GM06990 (cell line): ENCODE data around the gene ZNF175.

ENCODE experiments used
- DNase-seq: peaks from one replicate; pipeline ENCODE4 v3.0.0-alpha.2; 2011; ENCODE audit not compliant: insufficient read length; ENCODE audit errors: extremely low read depth
- H3K27me3 ChIP-seq: replicated peaks from 2 replicates; pipeline ENCODE4 v1.6.0; 2011; ENCODE audit warnings: low read length; ENCODE audit not compliant: control insufficient read depth, insufficient read depth
- H3K36me3 ChIP-seq: 2 replicates; pipeline ENCODE4 v1.5.1; 2011; ENCODE audit warnings: low read length; ENCODE audit not compliant: control insufficient read depth, insufficient read depth
- H3K4me3 ChIP-seq: replicated peaks from 2 replicates; pipeline ENCODE4 v1.5.1; 2011; ENCODE audit warnings: low read depth, mild to moderate bottlenecking, control low read depth, low read length
- CTCF ChIP-seq: IDR thresholded peaks from 2 replicates; pipeline ENCODE4 v1.5.1; 2011; ENCODE audit warnings: low read length, control low read depth, mild to moderate bottlenecking, inconsistent platforms; ENCODE audit not compliant: insufficient read depth, poor library complexity, severe bottlenecking

The ZNF175 gene

GRCh38 chr19:51600940-51601580 lies 30.0 kb downstream of the ZNF175 start:
- DNase-seq: peak; percentile 48
- H3K27me3 ChIP-seq: no peaks in the 10 kb centered on the region
- no peaks in the 10 kb centered on the region for H3K36me3 ChIP-seq
- peak; percentile 11 for TF ChIP-seq CTCF
- H3K4me3 ChIP-seq: peak overlapping the region; percentile 37

- no peaks in the 10 kb centered on the region for H3K36me3 ChIP-seq
- H3K4me3 ChIP-seq: peak overlapping the region; percentile 36
- no peak for TF ChIP-seq CTCF
- no peaks in the 10 kb centered on the region for H3K27me3 ChIP-seq
- peak; percentile 35 for DNase-seq
These were observed 31.2 kb downstream of the ZNF175 start for GRCh38 chr19:51602189-51602854.

GRCh38 chr19:51607077-51607476 lies 36.0 kb downstream of the ZNF175 start:
- no peak for TF ChIP-seq CTCF
- peak; percentile 81 for DNase-seq
- Histone ChIP-seq H3K36me3 (no peaks in the 10 kb centered on the region), H3K27me3 (no peaks in the 10 kb centered on the region), H3K4me3 (no peak overlapping the region)

GRCh38 chr19:51607920-51608562 lies 37.0 kb downstream of the ZNF175 start:
- DNase-seq: peak; percentile 59
- TF ChIP-seq CTCF: peak; percentile 82
- Histone ChIP-seq H3K27me3 (no peaks in the 10 kb centered on the region), H3K36me3 (no peaks in the 10 kb centered on the region), H3K4me3 (no peak overlapping the region)

GRCh38 chr19:51610576-51610975 lies 39.5 kb downstream of the ZNF175 start:
- no peaks in the 10 kb centered on the region for H3K36me3 ChIP-seq
- no peak for TF ChIP-seq CTCF
- H3K27me3 ChIP-seq: no peaks in the 10 kb centered on the region
- no peak overlapping the region for H3K4me3 ChIP-seq
- no peak for DNase-seq
